ENCODE measurements around the gene PEX26.

GRCh38 chr22:18042685-18043084 is 35.1 kb upstream of the PEX26 start:
- TF ChIP-seq CTCF (IDR thresholded peaks at IDR 0.05; ENCODE audit: poor library complexity, severe bottlenecking) (no peak), POLR2AphosphoS5 (IDR thresholded peaks at IDR 0.05) (no peak), EZH2 (IDR thresholded peaks at IDR 0.05; ENCODE audit: borderline replicate concordance, insufficient read depth, low read length, poor library complexity, severe bottlenecking) (no peak), REST (IDR thresholded peaks at IDR 0.05; ENCODE audit: borderline replicate concordance) (no peak), SMC3 (conservative IDR thresholded peaks at IDR 0.05; ENCODE audit: poor library complexity) (no peak), MXI1 (conservative IDR thresholded peaks at IDR 0.05; ENCODE audit: poor library complexity, severe bottlenecking) (no peak)

All from neural cell (in vitro differentiated cells).